SJCRH30 (cell line): ENCODE data around the gene MGAT4C. TPM values are rescaled to one million over a fixed set of nuclear protein-coding genes. Genes with fewer than 3 reads are reported as not detected.
"Not testable (repeated sequence)": the region's sequence is repeated elsewhere in the genome, so short reads cannot be mapped to it uniquely, and the experiment has no call there.

ENCODE experiments used
- DNase-seq, 2 experiments: peaks; one replicate each; pipeline ENCODE4 v3.0.0-alpha.2; 2015 to 2020
- H3K27ac ChIP-seq: fragments of 250-450 bp; sonication (Bioruptor Pico); 2 replicates; pipeline ENCODE4 v1.5.1; 2020; ENCODE audit warnings: mild to moderate bottlenecking, moderate library complexity
- H3K27me3 ChIP-seq: fragments of 250-450 bp; sonication (Bioruptor Pico); 2 replicates; pipeline ENCODE4 v1.5.1; 2020; ENCODE audit warnings: mild to moderate bottlenecking, moderate library complexity
- H3K36me3 ChIP-seq: fragments of 250-450 bp; sonication (Bioruptor Pico); 2 replicates; pipeline ENCODE4 v1.5.1; 2020; ENCODE audit warnings: mild to moderate bottlenecking, moderate library complexity
- H3K4me1 ChIP-seq: fragments of 250-450 bp; sonication (Bioruptor Pico); 2 replicates; pipeline ENCODE4 v1.5.1; 2020; ENCODE audit warnings: mild to moderate bottlenecking, moderate library complexity
- H3K4me3 ChIP-seq: fragments of 250-450 bp; sonication (Bioruptor Pico); 2 replicates; pipeline ENCODE4 v1.5.1; 2020; ENCODE audit warnings: mild to moderate bottlenecking, moderate library complexity
- H3K9me3 ChIP-seq: fragments of 250-450 bp; sonication (Bioruptor Pico); replicated peaks from 2 replicates; pipeline ENCODE4 v1.5.1; 2020; ENCODE audit warnings: mild to moderate bottlenecking, moderate library complexity
- total RNA-seq: library from RNA; depleted of rRNA; stranded (reverse); fragments of >200 nt; shearing (Covaris generic); gene quantifications from 2 replicates; pipeline ENCODE4 v1.2.3, GENCODE V29; 2014

The MGAT4C gene
- total RNA-seq, 1 experiment from 2014 or later: 0.14 TPM

DNA sequence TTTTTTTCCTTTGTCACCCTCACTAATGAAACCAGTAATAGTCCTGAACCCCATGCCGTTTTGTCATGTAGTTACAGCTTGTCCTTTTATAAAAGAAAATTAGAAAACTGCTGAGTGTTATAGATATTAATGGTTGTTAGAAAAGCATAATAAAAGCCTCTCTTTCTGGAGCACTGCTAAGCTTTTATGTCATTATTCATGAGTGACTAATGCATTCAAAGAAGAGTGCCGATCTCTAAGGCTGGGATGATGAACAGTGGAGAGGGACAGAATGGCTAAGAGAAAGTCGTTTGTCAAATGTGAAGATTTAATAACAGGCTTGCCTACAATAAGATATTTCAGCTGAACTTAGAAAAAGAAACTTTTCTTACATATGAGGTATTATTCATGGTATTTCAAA lies 121.6 kb downstream of the MGAT4C start:
- Histone ChIP-seq H3K27ac (no peak overlapping the region), H3K9me3 (no peaks in the 10 kb centered on the region), H3K27me3 (no peaks in the 10 kb centered on the region), H3K36me3 (no peaks in the 10 kb centered on the region), H3K4me3 (no peak overlapping the region), H3K4me1 (peaks cover 3% of the 10 kb centered on the region; the same call in 1 of the 2 replicates)
- no peak for DNase-seq

GRCh38 chr12:86126900-86127299 lies 129.3 kb downstream of the MGAT4C start:
- H3K27ac ChIP-seq, H3K4me1 ChIP-seq, H3K9me3 ChIP-seq, H3K4me3 ChIP-seq, H3K27me3 ChIP-seq, DNase-seq, H3K36me3 ChIP-seq: not testable (repeated sequence)

GRCh38 chr12:86122846-86123468 lies 133.2 kb downstream of the MGAT4C start:
- Histone ChIP-seq H3K36me3 (no peaks in the 10 kb centered on the region), H3K9me3 (no peaks in the 10 kb centered on the region), H3K4me1 (no peaks in the 10 kb centered on the region), H3K4me3 (no peak overlapping the region), H3K27ac (no peak overlapping the region), H3K27me3 (no peaks in the 10 kb centered on the region)
- DNase-seq: no peak

DNA sequence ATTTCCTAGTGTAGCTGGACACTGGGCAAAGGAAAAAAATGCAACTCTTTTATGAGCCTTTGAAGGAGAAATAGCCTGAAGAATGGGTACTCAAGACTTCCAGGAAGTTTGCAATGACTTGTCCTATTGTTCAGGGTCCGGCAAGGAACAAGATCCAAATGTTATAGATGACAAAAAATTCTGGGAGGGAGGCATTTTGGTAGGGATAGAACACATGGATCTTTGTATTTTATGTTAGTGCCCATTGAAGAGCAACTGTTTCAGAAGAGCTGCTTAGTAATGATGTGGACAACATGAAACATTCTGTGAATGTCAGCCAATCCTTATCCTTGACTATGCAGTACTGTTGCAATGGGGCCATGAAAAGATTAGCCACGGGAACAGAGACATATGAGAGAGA lies 138.0 kb downstream of the MGAT4C start:
- Histone ChIP-seq H3K36me3 (no peaks in the 10 kb centered on the region), H3K27ac (no peak overlapping the region), H3K4me3 (no peak overlapping the region), H3K27me3 (no peaks in the 10 kb centered on the region), H3K9me3 (no peaks in the 10 kb centered on the region), H3K4me1 (no peaks in the 10 kb centered on the region)
- no peak for DNase-seq

- Histone ChIP-seq H3K9me3 (no peaks in the 10 kb centered on the region), H3K27me3 (no peaks in the 10 kb centered on the region), H3K36me3 (no peaks in the 10 kb centered on the region), H3K4me1 (no peaks in the 10 kb centered on the region), H3K27ac (no peak overlapping the region), H3K4me3 (no peak overlapping the region)
- no peak for DNase-seq
Observed at GRCh38 chr12:86117711-86118110, 138.5 kb downstream of the MGAT4C start.

- DNase-seq: no peak
Observed at GRCh38 chr12:86104087-86104486, 152.1 kb downstream of the MGAT4C start.

GRCh38 chr12:86097161-86097560 lies 159.0 kb downstream of the MGAT4C start:
- Histone ChIP-seq H3K36me3 (no peaks in the 10 kb centered on the region), H3K9me3 (no peaks in the 10 kb centered on the region), H3K27ac (no peak overlapping the region), H3K4me3 (no peak overlapping the region), H3K4me1 (no peaks in the 10 kb centered on the region), H3K27me3 (no peaks in the 10 kb centered on the region)
- DNase-seq: no peak

More at GRCh38 chr12:86104087-86104486, 152.1 kb downstream of the MGAT4C start:
- Histone ChIP-seq H3K27ac (no peak overlapping the region), H3K9me3 (no peaks in the 10 kb centered on the region), H3K4me3 (no peak overlapping the region), H3K4me1 (no peaks in the 10 kb centered on the region), H3K27me3 (no peaks in the 10 kb centered on the region), H3K36me3 (no peaks in the 10 kb centered on the region)

GRCh38 chr12:86091681-86092080 lies 164.5 kb downstream of the MGAT4C start:
- no peak for DNase-seq
- no peak overlapping the region for H3K4me3 ChIP-seq
- no peaks in the 10 kb centered on the region for H3K4me1 ChIP-seq
- no peaks in the 10 kb centered on the region for H3K27me3 ChIP-seq
- no peaks in the 10 kb centered on the region for H3K9me3 ChIP-seq
- H3K27ac ChIP-seq: no peak overlapping the region
- no peaks in the 10 kb centered on the region for H3K36me3 ChIP-seq

DNA sequence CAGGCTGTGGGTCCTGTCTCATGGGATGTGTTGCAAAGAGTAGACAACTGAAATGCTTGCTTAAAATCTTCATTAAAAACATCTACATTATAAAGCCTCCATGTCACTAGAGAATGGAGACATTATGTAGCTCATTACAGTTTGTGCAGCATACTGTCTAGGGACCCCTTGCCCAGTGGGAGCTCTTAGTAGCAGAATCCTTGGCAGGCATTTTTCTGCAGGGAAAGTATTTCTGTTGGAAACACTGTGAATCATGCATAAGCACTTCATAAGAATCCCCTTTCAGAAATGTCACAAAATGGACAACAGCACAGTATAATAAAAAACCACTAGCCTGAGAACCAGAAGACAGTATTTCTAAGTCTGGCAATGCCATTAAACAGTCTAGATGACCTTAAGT lies 174.3 kb downstream of the MGAT4C start:
- DNase-seq: no peak
- H3K9me3 ChIP-seq: no peaks in the 10 kb centered on the region
- no peak overlapping the region for H3K4me3 ChIP-seq
- no peaks in the 10 kb centered on the region for H3K36me3 ChIP-seq
- H3K27me3 ChIP-seq: no peaks in the 10 kb centered on the region
- H3K27ac ChIP-seq: no peak overlapping the region
- no peaks in the 10 kb centered on the region for H3K4me1 ChIP-seq

DNA sequence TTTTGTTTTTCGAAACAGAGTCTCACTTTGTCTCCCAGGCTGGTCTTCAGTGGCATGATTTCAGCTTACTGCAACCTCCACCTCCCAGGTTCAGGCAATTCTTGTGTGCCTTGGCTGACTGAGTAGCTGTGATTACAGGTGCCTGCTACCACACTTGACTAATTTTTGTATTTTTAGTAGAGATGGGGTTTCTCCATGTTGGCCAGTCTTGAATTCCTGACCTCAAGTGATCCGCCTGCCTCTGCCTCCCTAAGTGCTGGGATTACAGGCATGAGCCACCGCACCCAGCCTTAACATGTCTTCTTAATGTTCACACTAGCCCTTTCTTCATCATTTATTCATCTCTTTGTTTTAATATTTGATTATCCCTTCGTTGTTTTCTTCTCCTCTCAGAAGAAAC lies 197.1 kb downstream of the MGAT4C start:
- not testable (repeated sequence) for H3K27ac ChIP-seq, H3K4me1 ChIP-seq, DNase-seq, H3K9me3 ChIP-seq, H3K36me3 ChIP-seq, H3K27me3 ChIP-seq, H3K4me3 ChIP-seq

GRCh38 chr12:86057092-86057845 lies 198.9 kb downstream of the MGAT4C start:
- H3K4me1 ChIP-seq: no peaks in the 10 kb centered on the region
- no peak for DNase-seq
- H3K9me3 ChIP-seq: no peaks in the 10 kb centered on the region
- H3K27ac ChIP-seq: no peak overlapping the region
- no peaks in the 10 kb centered on the region for H3K27me3 ChIP-seq
- no peaks in the 10 kb centered on the region for H3K36me3 ChIP-seq
- no peak overlapping the region for H3K4me3 ChIP-seq

- H3K27me3 ChIP-seq: no peaks in the 10 kb centered on the region
- H3K4me3 ChIP-seq: no peak overlapping the region
- DNase-seq: no peak
- no peaks in the 10 kb centered on the region for H3K36me3 ChIP-seq
- H3K9me3 ChIP-seq: no peaks in the 10 kb centered on the region
- H3K4me1 ChIP-seq: no peaks in the 10 kb centered on the region
- no peak overlapping the region for H3K27ac ChIP-seq
Observed at GRCh38 chr12:86052921-86053320, 203.3 kb downstream of the MGAT4C start.

DNA sequence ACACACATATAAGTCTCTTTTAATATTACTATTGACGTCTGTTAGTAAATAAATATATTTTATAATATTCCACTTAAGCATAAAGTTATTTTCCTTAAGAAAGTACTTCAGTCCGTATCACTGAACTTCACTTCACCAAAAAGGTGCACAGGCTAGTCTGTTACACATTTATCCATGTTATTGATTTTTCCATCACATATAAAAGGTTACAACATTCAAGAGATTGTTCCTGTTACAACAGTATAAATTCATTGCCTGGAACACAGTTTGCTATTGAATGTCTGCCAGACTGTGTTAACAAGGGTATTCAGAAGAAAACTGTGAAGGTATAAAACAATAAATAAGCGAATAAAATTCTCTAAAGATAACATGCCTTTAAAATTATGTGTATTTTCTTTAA lies 206.2 kb downstream of the MGAT4C start:
- no peaks in the 10 kb centered on the region for H3K36me3 ChIP-seq
- DNase-seq: no peak
- no peak overlapping the region for H3K27ac ChIP-seq
- H3K27me3 ChIP-seq: no peaks in the 10 kb centered on the region
- no peak overlapping the region for H3K4me3 ChIP-seq
- no peaks in the 10 kb centered on the region for H3K9me3 ChIP-seq
- no peaks in the 10 kb centered on the region for H3K4me1 ChIP-seq

- no peak for DNase-seq
- no peak overlapping the region for H3K27ac ChIP-seq
- H3K27me3 ChIP-seq: no peaks in the 10 kb centered on the region
- H3K9me3 ChIP-seq: no peaks in the 10 kb centered on the region; the same call in 1 of the 2 replicates
- H3K4me1 ChIP-seq: no peaks in the 10 kb centered on the region
- no peak overlapping the region for H3K4me3 ChIP-seq
- no peaks in the 10 kb centered on the region for H3K36me3 ChIP-seq
Observed at GRCh38 chr12:86044396-86044795, 211.8 kb downstream of the MGAT4C start.

- no peaks in the 10 kb centered on the region; the same call in 1 of the 2 replicates for H3K9me3 ChIP-seq
Observed at GRCh38 chr12:86042062-86042461, 214.1 kb downstream of the MGAT4C start.

GRCh38 chr12:86018361-86018760 lies 237.8 kb downstream of the MGAT4C start:
- DNase-seq: no peak
- Histone ChIP-seq H3K27me3 (no peaks in the 10 kb centered on the region), H3K27ac (no peak overlapping the region), H3K4me1 (no peaks in the 10 kb centered on the region), H3K9me3 (no peaks in the 10 kb centered on the region), H3K4me3 (no peak overlapping the region), H3K36me3 (no peaks in the 10 kb centered on the region)

More at GRCh38 chr12:86042062-86042461, 214.1 kb downstream of the MGAT4C start:
- H3K4me3 ChIP-seq: no peak overlapping the region
- no peaks in the 10 kb centered on the region for H3K36me3 ChIP-seq
- H3K27ac ChIP-seq: no peak overlapping the region
- no peak for DNase-seq
- H3K4me1 ChIP-seq: no peaks in the 10 kb centered on the region
- H3K27me3 ChIP-seq: no peaks in the 10 kb centered on the region
